ENCODE results near the gene TH. TPM values are rescaled to one million over a fixed set of nuclear protein-coding genes. Genes with fewer than 3 reads are reported as not detected.
A peak's percentile ranks its signal among the peaks of the same experiment; 100 is the strongest.

Gene TH
- total and polyA plus RNA-seq, 4 donors: 0.99 to 8.8 (median 1.3) TPM

DNA sequence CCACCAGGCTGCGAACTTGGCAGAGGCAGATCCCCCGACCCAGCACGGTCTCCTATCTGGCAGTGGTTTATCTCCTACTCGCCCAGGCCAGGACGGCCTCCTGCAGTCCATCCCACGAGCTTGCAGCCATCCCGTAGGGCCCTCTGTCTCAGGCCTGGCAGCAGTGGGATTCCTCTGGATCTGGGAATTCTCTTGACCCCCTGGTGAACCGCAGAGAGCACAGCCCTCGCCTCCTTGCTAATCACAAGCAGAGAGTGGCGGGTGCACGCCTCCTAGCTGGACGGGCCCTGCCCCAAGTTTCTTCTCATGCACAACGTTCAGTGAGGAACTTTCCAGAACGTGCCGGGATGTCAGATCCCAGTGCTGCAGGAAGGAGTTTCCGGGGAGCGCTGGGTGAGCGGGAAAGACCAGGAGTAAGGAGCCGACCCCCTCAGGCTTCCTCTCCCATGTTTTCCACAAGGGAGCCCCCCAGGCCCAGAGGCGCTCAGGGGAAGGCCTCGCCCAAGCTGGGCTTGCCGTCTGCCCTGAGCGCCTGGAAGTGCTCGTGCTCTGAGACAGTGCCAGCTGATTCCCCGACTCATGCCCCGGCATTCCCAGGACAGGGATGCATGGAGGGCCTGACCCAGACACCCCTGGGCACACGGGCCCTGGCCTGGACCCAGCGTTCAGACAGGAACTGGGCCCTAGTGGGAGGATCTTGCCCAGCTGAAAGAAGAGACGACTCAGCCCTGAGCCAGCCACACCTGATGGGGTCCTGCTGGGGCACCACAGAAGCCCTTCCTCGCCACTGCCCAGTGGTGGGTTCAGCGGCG lies 57.0 kb downstream of the TH start:
- no peak overlapping the region for H3K4me3 ChIP-seq (ENCODE audit: low read depth, low read length)
- no peak overlapping the region for H3K27ac ChIP-seq (ENCODE audit: low read depth, low read length)
- no peaks in the 10 kb centered on the region for H3K9me3 ChIP-seq (ENCODE audit: control insufficient read depth, insufficient read depth, low read length)
- H3K27me3 ChIP-seq (ENCODE audit: control insufficient read depth, insufficient read depth, low read length): no peaks in the 10 kb centered on the region
- no peaks in the 10 kb centered on the region for H3K36me3 ChIP-seq (ENCODE audit: control insufficient read depth, insufficient read depth, low read length)
- WGBS (ENCODE audit: insufficient coverage): 85% methylated on average over 30 of the region's 32 CpGs
- peaks cover 2% of the 10 kb centered on the region for H3K4me1 ChIP-seq (ENCODE audit: control insufficient read depth, insufficient read depth, low read length)
- no peak for DNase-seq (ENCODE audit: low read depth in 4 of 6, low spot score in 6 of 6)

Small RNA genes lying within 50 kb of the gene (small RNA-seq; reads per million reads assigned to genes)
- gene MIR4686 (ENCODE audit: low replicate concordance) (not detected), gene MIR483 (ENCODE audit: low replicate concordance) (5.4 reads per million, percentile 95 among the genes with 10 or more reads in this experiment)

Other genes starting within 250 kb of the TH start
- 10 to 100 TPM; 15.8 to 46.3 TPM for gene MRPL23, start 224.5 kb downstream of the TH start, total RNA-seq
- gene MRPL23, start 224.5 kb downstream of the TH start, polyA plus RNA-seq (ENCODE audit: insufficient read length in 2 of 2): 10 to 100 TPM; 74.4 to 77.3 TPM
- 1,000 to 10,000 TPM; 1,209 to 1,727 TPM for gene H19, start 174.0 kb downstream of the TH start, total RNA-seq
- 100 to 1,000 TPM in 1 of 2 donors, 10 to 100 TPM in 1; 49.5 to 701 TPM for gene H19, start 174.0 kb downstream of the TH start, polyA plus RNA-seq (ENCODE audit: insufficient read length in 2 of 2)
- 100 to 1,000 TPM; 132 to 558 TPM for gene IGF2, start 32.4 kb downstream of the TH start, total RNA-seq
- gene IGF2, start 32.4 kb downstream of the TH start, polyA plus RNA-seq (ENCODE audit: insufficient read length in 2 of 2): 100 to 1,000 TPM; 217 to 344 TPM
- gene INS, start 10.6 kb downstream of the TH start, total RNA-seq: not detected
- not detected for gene INS, start 10.6 kb downstream of the TH start, polyA plus RNA-seq (ENCODE audit: insufficient read length in 2 of 2)
- gene ASCL2, start 98.8 kb upstream of the TH start, total RNA-seq: under 1 TPM; 0.20 to 0.39 TPM
- under 1 TPM; 0.51 to 0.90 TPM for gene ASCL2, start 98.8 kb upstream of the TH start, polyA plus RNA-seq (ENCODE audit: insufficient read length in 2 of 2)
- 1 to 10 TPM in 1 of 2 donors, under 1 TPM in 1; 0.44 to 1.3 TPM for gene C11orf21, start 130.1 kb upstream of the TH start, total RNA-seq
- gene C11orf21, start 130.1 kb upstream of the TH start, polyA plus RNA-seq (ENCODE audit: insufficient read length in 2 of 2): under 1 TPM; 0.39 to 0.92 TPM
- gene TSPAN32, start 130.2 kb upstream of the TH start, total RNA-seq: 1 to 10 TPM; 1.8 to 2.5 TPM
- 1 to 10 TPM in 1 of 2 donors, under 1 TPM in 1; 0.90 to 2.8 TPM for gene TSPAN32, start 130.2 kb upstream of the TH start, polyA plus RNA-seq (ENCODE audit: insufficient read length in 2 of 2)
- 100 to 1,000 TPM; 329 to 344 TPM for gene CD81, start 205.5 kb upstream of the TH start, total RNA-seq
- gene CD81, start 205.5 kb upstream of the TH start, polyA plus RNA-seq (ENCODE audit: insufficient read length in 2 of 2): 100 to 1,000 TPM; 715 to 741 TPM
- gene TSSC4, start 228.9 kb upstream of the TH start, total RNA-seq: 10 to 100 TPM; 16.4 to 50.9 TPM
- gene TSSC4, start 228.9 kb upstream of the TH start, polyA plus RNA-seq (ENCODE audit: insufficient read length in 2 of 2): 10 to 100 TPM; 44.2 to 47.4 TPM

Data from spinal cord (tissue), 10 donors.